Measurements from ENCODE around the gene LDB1. TPM values are rescaled to one million over a fixed set of nuclear protein-coding genes. Genes with fewer than 3 reads are reported as not detected.

Gene LDB1
- total and polyA plus RNA-seq, 2 of the 13 experiments (the other 11 are each of a cell fraction or from before 2014, with no cell fraction given): 17.2 to 45.5 TPM

- TF ChIP-seq, protein P1, sequence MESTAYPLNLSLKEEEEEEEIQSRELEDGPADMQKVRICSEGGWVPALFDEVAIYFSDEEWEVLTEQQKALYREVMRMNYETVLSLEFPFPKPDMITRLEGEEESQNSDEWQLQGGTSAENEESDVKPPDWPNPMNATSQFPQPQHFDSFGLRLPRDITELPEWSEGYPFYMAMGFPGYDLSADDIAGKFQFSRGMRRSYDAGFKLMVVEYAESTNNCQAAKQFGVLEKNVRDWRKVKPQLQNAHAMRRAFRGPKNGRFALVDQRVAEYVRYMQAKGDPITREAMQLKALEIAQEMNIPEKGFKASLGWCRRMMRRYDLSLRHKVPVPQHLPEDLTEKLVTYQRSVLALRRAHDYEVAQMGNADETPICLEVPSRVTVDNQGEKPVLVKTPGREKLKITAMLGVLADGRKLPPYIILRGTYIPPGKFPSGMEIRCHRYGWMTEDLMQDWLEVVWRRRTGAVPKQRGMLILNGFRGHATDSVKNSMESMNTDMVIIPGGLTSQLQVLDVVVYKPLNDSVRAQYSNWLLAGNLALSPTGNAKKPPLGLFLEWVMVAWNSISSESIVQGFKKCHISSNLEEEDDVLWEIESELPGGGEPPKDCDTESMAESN (CRISPR knock-in tag; conservative IDR thresholded peaks at IDR 0.05): peak; percentile 84
- TF ChIP-seq ZNF292 (CRISPR knock-in tag; IDR thresholded peaks at IDR 0.05; ENCODE audit: borderline replicate concordance, low read depth) (no peak), NBN (conservative IDR thresholded peaks at IDR 0.05) (no peak), ZNF484 (CRISPR knock-in tag; IDR thresholded peaks at IDR 0.05; ENCODE audit: borderline replicate concordance, low read depth) (no peak), DNMT1 (CRISPR knock-in tag; IDR thresholded peaks at IDR 0.05) (peak; percentile 81; the same call in 1 of the 2 replicates), RXRA (CRISPR knock-in tag; IDR thresholded peaks at IDR 0.05) (peak; percentile 87), FOXK2 (IDR thresholded peaks at IDR 0.05) (peak; percentile 70; the same call in 1 of the 2 replicates), MXI1 (IDR thresholded peaks at IDR 0.05; ENCODE audit: borderline replicate concordance, low read depth, low read length) (peak; percentile 88; the same call in 2 of the 3 replicates), KIAA2018 (CRISPR knock-in tag; IDR thresholded peaks at IDR 0.05; ENCODE audit: borderline replicate concordance) (no peak), ZNF263 (CRISPR knock-in tag; IDR thresholded peaks at IDR 0.05) (peak; percentile 20), ZNF703 (CRISPR knock-in tag; IDR thresholded peaks at IDR 0.05; ENCODE audit: borderline replicate concordance) (0 out of 2 replicates have a peak, but pooled peaks have one; percentile 73), ZBTB21 (CRISPR knock-in tag; IDR thresholded peaks at IDR 0.05) (peak; percentile 95), PCBP1 (IDR thresholded peaks at IDR 0.05; ENCODE audit: borderline replicate concordance, low read depth, low read length) (no peak)
- TF ChIP-seq, protein P2, sequence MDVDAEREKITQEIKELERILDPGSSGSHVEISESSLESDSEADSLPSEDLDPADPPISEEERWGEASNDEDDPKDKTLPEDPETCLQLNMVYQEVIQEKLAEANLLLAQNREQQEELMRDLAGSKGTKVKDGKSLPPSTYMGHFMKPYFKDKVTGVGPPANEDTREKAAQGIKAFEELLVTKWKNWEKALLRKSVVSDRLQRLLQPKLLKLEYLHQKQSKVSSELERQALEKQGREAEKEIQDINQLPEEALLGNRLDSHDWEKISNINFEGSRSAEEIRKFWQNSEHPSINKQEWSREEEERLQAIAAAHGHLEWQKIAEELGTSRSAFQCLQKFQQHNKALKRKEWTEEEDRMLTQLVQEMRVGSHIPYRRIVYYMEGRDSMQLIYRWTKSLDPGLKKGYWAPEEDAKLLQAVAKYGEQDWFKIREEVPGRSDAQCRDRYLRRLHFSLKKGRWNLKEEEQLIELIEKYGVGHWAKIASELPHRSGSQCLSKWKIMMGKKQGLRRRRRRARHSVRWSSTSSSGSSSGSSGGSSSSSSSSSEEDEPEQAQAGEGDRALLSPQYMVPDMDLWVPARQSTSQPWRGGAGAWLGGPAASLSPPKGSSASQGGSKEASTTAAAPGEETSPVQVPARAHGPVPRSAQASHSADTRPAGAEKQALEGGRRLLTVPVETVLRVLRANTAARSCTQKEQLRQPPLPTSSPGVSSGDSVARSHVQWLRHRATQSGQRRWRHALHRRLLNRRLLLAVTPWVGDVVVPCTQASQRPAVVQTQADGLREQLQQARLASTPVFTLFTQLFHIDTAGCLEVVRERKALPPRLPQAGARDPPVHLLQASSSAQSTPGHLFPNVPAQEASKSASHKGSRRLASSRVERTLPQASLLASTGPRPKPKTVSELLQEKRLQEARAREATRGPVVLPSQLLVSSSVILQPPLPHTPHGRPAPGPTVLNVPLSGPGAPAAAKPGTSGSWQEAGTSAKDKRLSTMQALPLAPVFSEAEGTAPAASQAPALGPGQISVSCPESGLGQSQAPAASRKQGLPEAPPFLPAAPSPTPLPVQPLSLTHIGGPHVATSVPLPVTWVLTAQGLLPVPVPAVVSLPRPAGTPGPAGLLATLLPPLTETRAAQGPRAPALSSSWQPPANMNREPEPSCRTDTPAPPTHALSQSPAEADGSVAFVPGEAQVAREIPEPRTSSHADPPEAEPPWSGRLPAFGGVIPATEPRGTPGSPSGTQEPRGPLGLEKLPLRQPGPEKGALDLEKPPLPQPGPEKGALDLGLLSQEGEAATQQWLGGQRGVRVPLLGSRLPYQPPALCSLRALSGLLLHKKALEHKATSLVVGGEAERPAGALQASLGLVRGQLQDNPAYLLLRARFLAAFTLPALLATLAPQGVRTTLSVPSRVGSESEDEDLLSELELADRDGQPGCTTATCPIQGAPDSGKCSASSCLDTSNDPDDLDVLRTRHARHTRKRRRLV (CRISPR knock-in tag; IDR thresholded peaks at IDR 0.05): peak; percentile 68; the same call in 1 of the 2 replicates
Observed at GRCh38 chr10:102151774-102152544, 31.8 kb upstream of the LDB1 start, which contains the start of gene NOLC1 (continued).
